ENCODE measurements around the gene SGMS1.
"Not testable (repeated sequence)": the region's sequence is repeated elsewhere in the genome, so short reads cannot be mapped to it uniquely, and the experiment has no call there.

Gene SGMS1

DNA sequence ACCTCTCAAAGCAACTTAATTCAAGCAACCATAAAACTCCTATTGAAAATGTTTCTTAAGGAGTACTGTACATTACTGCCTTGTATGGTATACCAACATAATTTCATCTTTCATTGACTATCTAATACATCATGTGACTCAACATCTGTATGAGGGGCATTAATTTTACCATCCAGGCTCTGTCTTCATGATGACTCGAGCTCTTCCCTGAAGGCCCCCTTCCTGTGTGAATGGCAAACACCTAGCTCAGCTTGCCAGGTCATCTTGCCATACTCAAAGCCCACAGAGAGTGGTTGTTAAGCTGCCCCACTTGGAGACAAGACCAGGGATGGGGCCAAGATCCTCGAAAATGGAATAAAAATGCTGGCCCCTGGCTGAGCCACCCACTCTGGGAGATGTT is 82.4 kb downstream of the SGMS1 start:
- no peak for TF ChIP-seq ZFX (IDR thresholded peaks at IDR 0.05; ENCODE audit: borderline replicate concordance)
- TF ChIP-seq, protein P1, sequence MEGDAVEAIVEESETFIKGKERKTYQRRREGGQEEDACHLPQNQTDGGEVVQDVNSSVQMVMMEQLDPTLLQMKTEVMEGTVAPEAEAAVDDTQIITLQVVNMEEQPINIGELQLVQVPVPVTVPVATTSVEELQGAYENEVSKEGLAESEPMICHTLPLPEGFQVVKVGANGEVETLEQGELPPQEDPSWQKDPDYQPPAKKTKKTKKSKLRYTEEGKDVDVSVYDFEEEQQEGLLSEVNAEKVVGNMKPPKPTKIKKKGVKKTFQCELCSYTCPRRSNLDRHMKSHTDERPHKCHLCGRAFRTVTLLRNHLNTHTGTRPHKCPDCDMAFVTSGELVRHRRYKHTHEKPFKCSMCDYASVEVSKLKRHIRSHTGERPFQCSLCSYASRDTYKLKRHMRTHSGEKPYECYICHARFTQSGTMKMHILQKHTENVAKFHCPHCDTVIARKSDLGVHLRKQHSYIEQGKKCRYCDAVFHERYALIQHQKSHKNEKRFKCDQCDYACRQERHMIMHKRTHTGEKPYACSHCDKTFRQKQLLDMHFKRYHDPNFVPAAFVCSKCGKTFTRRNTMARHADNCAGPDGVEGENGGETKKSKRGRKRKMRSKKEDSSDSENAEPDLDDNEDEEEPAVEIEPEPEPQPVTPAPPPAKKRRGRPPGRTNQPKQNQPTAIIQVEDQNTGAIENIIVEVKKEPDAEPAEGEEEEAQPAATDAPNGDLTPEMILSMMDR (IDR thresholded peaks at IDR 0.05): no peak
- no peak overlapping the region for H3K27ac ChIP-seq

DNA sequence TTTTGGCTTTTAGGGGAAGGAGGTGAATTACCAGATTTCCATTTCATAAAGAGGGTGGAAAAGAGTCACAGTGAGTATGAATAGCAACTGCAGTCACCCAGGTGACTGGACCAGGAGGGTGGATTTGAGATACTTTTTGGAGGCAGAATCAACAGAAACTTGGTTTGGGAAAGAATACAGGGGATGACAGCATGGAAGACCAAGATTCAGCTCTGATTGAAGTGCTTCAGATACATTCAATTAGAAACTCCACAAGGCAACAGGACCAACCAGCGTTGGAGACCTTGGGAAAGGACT is 83.0 kb downstream of the SGMS1 start:
- H3K27ac ChIP-seq: no peak overlapping the region

DNA sequence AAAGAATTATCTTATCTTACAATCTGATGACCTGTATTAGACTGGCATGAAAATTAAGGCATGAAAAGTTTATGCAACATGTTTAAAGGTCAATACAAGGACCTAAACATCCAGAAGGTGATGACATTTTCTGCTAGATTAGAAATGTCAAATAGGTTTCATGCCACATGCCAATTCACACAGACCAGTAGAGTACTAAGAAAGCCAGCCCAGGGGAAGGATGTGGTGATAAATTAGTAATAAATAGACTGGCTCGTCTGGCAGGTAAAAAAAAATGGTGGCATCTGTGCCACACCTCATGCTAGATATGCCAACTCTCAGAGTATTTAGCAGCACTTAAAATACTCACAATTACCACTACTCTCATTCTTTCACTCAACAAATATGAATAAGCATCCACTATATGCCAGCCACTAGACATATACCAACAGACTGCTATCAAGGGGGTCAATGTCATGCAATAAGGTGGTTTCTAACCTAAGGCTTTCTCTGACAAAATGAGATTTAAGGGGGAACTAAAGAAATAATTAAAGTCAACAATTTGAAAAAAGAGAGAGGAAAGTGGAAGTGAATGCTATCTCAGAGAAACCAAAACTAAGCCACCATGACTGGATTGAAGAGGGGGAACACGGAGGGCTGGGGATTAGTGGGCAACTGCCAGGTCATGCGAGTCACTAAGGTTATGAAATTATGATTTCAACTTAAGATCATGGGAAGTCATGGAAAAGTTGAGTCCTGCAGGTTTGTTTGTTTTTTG is 83.5 kb downstream of the SGMS1 start:
- TF ChIP-seq ZFX (IDR thresholded peaks at IDR 0.05; ENCODE audit: borderline replicate concordance): no peak
- TF ChIP-seq, protein P1 (IDR thresholded peaks at IDR 0.05): no peak
- H3K27ac ChIP-seq: no peak overlapping the region

More for the DNA sequence above, 83.0 kb downstream of the SGMS1 start:
- no peak for TF ChIP-seq ZFX (IDR thresholded peaks at IDR 0.05; ENCODE audit: borderline replicate concordance)
- TF ChIP-seq, protein P1 (IDR thresholded peaks at IDR 0.05): no peak

DNA sequence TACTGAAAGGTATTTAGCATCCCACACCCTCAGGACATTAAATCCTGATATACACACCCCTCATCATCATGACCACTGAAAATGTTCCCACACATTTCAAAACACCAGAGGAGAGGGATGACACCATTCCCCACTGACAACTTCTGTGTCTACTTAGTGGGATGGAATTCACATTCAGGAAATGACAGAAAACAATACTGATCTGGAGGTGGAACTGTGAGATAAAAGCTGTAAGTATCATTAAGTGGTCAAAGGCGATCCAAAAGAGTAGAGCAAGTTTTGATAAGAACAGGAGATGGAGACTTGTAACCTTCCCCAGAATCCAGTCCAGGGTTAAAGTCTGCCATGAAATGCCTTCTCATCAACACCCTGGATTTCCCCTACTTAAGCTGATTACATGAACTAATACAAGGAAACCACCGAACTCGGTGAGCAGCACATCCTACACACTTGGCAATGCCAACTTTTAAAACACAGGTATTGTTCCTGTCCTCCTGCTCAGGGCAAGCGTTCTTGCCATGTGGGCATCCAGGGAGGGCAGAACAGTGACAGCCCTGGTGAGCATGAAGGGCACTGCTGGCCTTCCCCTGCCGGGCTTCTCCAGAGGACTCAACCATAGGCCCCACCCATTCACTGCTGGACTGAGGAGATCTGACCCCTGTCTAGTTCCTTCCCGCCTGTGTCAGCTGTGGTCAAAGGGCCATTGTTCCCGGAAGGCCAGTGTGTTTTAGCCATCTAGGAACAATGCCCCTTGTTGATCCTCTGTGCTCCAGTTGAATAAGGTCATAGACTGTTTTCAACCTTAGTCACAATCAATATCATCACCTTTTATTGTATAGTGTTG is 85.0 kb downstream of the SGMS1 start:
- TF ChIP-seq ZFX (IDR thresholded peaks at IDR 0.05; ENCODE audit: borderline replicate concordance): no peak
- TF ChIP-seq, protein P1 (IDR thresholded peaks at IDR 0.05): no peak
- no peak overlapping the region for H3K27ac ChIP-seq

DNA sequence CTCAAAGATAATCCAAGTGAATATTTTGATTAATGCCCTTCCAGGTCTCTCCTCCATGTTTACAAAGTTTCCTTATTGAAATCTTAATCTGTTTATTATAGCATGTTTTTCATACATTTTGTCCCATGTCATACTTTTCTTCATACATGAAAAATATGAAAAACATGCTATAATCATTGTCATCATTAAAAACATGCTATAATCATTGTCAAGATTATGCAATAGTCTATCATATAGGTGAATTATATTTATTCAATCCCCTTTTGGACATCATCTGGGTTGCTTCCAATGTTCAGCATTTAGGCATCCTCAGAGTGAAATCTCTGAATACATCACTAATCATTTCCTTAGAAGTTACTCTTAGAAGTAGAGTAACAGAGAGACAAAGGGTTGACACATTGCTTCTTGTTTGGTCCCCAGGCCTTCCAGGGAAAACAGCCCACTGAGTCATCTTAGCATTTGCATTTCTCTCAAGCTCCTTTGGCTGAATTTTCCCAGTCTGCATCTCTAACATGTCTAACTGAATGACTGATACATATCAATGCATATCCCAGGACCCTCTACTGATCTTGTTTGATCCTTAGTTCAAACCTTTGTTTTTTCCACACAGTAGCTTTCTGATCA is 87.0 kb downstream of the SGMS1 start:
- TF ChIP-seq ZFX (IDR thresholded peaks at IDR 0.05; ENCODE audit: borderline replicate concordance): no peak
- TF ChIP-seq, protein P1 (IDR thresholded peaks at IDR 0.05): no peak
- H3K27ac ChIP-seq: no peak overlapping the region

DNA sequence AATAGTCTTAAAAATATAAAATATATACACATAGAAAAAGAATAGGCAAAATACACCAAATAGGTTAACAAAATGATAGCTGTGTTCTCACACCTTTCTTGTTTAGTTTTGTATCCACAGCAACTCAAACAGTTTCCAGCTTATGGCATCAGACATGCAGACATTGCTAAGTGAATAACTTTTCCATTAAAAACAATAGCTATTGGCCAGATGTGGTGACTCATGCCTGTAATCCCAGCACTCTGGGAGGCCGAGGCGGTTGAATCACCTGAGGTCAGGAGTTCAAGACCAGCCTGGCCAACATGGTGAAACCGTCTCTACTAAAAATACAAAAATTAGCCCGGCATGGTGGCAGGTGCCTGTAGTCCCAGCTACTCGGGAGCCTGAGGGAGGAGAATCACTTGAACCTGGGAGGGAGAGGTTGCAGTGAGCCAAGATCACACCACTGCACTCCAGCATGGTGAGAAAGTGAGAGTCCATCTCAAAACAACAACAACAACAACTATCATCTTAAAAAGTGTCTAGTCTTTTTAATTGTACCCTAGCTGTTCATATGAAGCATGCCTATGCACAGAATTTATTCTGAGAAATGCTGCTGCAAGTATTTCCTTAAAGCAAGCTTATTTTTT is 88.9 kb downstream of the SGMS1 start:
- not testable (repeated sequence) for H3K27ac ChIP-seq

DNA sequence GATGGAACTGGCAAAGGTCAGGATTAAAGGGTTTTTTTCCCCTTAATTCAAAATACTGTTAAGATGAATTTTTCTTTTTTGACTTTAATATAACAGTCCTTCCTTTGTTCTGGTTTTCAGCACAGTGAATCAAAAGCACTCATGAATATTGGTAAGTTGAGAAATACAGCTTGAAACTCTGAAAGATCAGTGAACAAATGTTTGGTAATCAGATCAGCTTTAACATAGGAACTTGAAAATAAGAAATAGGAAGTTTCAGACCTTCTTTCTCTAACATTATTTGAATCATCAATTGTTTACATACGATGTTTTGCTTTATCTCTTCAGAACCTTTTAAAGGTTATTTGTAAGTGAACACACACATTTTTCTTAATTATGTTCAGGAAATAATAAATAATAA is 90.5 kb downstream of the SGMS1 start:
- TF ChIP-seq ZFX (IDR thresholded peaks at IDR 0.05; ENCODE audit: borderline replicate concordance): no peak
- TF ChIP-seq, protein P1 (IDR thresholded peaks at IDR 0.05): no peak
- no peak overlapping the region for H3K27ac ChIP-seq
